GM12878 (cell line): ENCODE results near the gene MEGF6. TPM values are rescaled to one million over a fixed set of nuclear protein-coding genes. Genes with fewer than 3 reads are reported as not detected.

Experiments
- ATAC-seq: fragments of 200-7000 bp; cut with Tn5 transposase; 3 replicates; pipeline ENCODE4 v1.9.1; 2020; ENCODE audit warnings: mild to moderate bottlenecking, moderate library complexity
- BruUV-seq: library from RNA; stranded (reverse); fragments of 400-500 nt; replicated peaks from 2 replicates; lab custom pipeline; 2021; lab: Mats Ljungman, UMichigan
- CTCF ChIA-PET: fragments of 300-600 bp; sonication (Branson Sonifier 250); formaldehyde crosslinking; extraction: SDS; loops from one replicate; lab custom pipeline; 2021; ENCODE audit warnings: inconsistent platforms; lab: Yijun Ruan, JAX
- POLR2A ChIA-PET: fragments of 350-600 bp; formaldehyde crosslinking; extraction: SDS; loops from one replicate; lab custom pipeline; 2021; ENCODE audit warnings: inconsistent platforms; lab: Charles Lee
- RAD21 ChIA-PET: fragments of 300-600 bp; sonication (Branson Sonifier 250); formaldehyde crosslinking; loops from one replicate; lab custom pipeline; 2023; ENCODE audit warnings: antibody characterized with exemption; ENCODE audit not compliant: unreplicated experiment; lab: Charles Lee
- SMC1A ChIA-PET: fragments of 300-600 bp; sonication (Branson Sonifier 250); formaldehyde crosslinking; loops from one replicate; lab custom pipeline; 2023; ENCODE audit not compliant: unreplicated experiment, uncharacterized antibody; lab: Charles Lee
- DNase-seq: peaks from one replicate; pipeline ENCODE4 v3.0.0-alpha.2; 2011; ENCODE audit warnings: low read depth, low spot score
- FAIRE-seq: peaks from 3 replicates; lab custom pipeline; 2011; peaks lifted over from hg19 to GRCh38; lab: Jason Lieb, UNC
- H2AFZ ChIP-seq: 2 replicates; pipeline ENCODE4 v1.6.0; 2011; ENCODE audit warnings: low read depth, low read length, control low read depth; ENCODE audit not compliant: control insufficient read depth
- H3K27ac ChIP-seq: 2 replicates; pipeline ENCODE4 v1.5.1; 2011; ENCODE audit warnings: control low read depth; ENCODE audit not compliant: control insufficient read depth, insufficient read depth
- H3K27me3 ChIP-seq, 2 experiments: replicated peaks in 1 of 2; 2 replicates each; pipeline versions ENCODE4 v1.6.0 to v1.6.1; 2011; ENCODE audit warnings: low read length in 1 of 2; ENCODE audit not compliant: control insufficient read depth in 2 of 2, insufficient read depth in 2 of 2
- H3K36me3 ChIP-seq, 2 experiments: 2 replicates each; pipeline ENCODE4 v1.5.1; 2011; ENCODE audit warnings: low read length in 1 of 2; ENCODE audit not compliant: control insufficient read depth in 2 of 2, insufficient read depth in 2 of 2
- H3K4me1 ChIP-seq: 2 replicates; pipeline ENCODE4 v1.6.1; 2011; ENCODE audit warnings: mild to moderate bottlenecking, low read length, moderate library complexity, mixed read lengths; ENCODE audit not compliant: control insufficient read depth, insufficient read depth
- H3K4me2 ChIP-seq: 2 replicates; pipeline ENCODE4 v1.6.0; 2011; ENCODE audit warnings: control low read depth; ENCODE audit not compliant: control insufficient read depth, insufficient read depth
- H3K4me3 ChIP-seq: fragments of 200-600 bp; sonication (generic); 2 replicates; pipeline ENCODE4 v1.5.1; 2016
- H3K79me2 ChIP-seq: 2 replicates; pipeline ENCODE4 v1.6.0; 2011; ENCODE audit warnings: low read length; ENCODE audit not compliant: control insufficient read depth, insufficient read depth
- H3K9ac ChIP-seq: 2 replicates; pipeline ENCODE4 v1.8.0; 2011; ENCODE audit warnings: low read length, control low read depth, mixed read lengths; ENCODE audit not compliant: control insufficient read depth, insufficient read depth
- H3K9me3 ChIP-seq: replicated peaks from 3 replicates; pipeline ENCODE4 v1.5.1; 2011; ENCODE audit warnings: mild to moderate bottlenecking, low read length; ENCODE audit not compliant: control insufficient read depth, insufficient read depth
- H4K20me1 ChIP-seq: 2 replicates; pipeline ENCODE4 v1.6.0; 2011; ENCODE audit not compliant: control insufficient read depth, insufficient read depth
- FOXK2 ChIP-seq: fragments of 450-650 bp; IDR thresholded peaks from 2 replicates; pipeline ENCODE4 v1.6.1; 2017; ENCODE audit warnings: mild to moderate bottlenecking, moderate library complexity
- JUND ChIP-seq: IDR thresholded peaks from 2 replicates; pipeline ENCODE4 v1.6.1; 2012; ENCODE audit warnings: low read depth, mild to moderate bottlenecking, low read length, improper control_type of control experiment, moderate library complexity
- NRF1 ChIP-seq: conservative IDR thresholded peaks from 2 replicates; pipeline ENCODE4 v1.6.1; 2011; ENCODE audit warnings: mild to moderate bottlenecking, low read depth, low read length, improper control_type of control experiment
- TCF12 ChIP-seq: IDR thresholded peaks from 2 replicates; pipeline ENCODE4 v1.6.1; 2011; ENCODE audit warnings: low read depth, mild to moderate bottlenecking, low read length
- WGBS: methylation state at CpG from one replicate; pipeline ENCODE4 v1.1.6; 2016; ENCODE audit warnings: low lambda C conversion rate; ENCODE audit not compliant: insufficient replicate concordance, insufficient coverage; ENCODE audit errors: missing lambda C conversion rate; 5-methylcytosine and 5-hydroxymethylcytosine counted together
- in situ Hi-C: fragments of 300-500 bp; cut with MboI; formaldehyde crosslinking; loops from 9 replicates; pipeline ENCODE4 v1.14.3; 2018; ENCODE audit warnings: mixed read lengths
- intact Hi-C: fragments of 100-400 bp; cut with micrococcal nuclease; formaldehyde crosslinking; loops from one replicate; pipeline ENCODE4 v1.14.2; 2022; ENCODE audit not compliant: unreplicated experiment
- polyA plus RNA-seq, 11 experiments: library from polyadenylated mRNA; depleted of rRNA in 4 of 11; unstranded in 6 of 11; stranded (reverse) in 5 of 11; fragments of >200 nt; fragmentation: Nextera tagmentation in 4 of 11; fragmentation: Illumina TruSeq in 1 of 11; extraction: Ambion mirVana in 4 of 11; extraction: Trizol in 1 of 11; gene quantifications; 1 replicate in 1 of 11; 2 replicates in 10 of 11; pipeline versions ENCODE4 v1.2.1 to v1.2.3, GENCODE V29; 2011 to 2016; ENCODE audit warnings: inconsistent platforms in 2 of 11, missing spikeins in 2 of 11, low read depth in 1 of 11
- total RNA-seq, 4 experiments: library from RNA; depleted of rRNA in 3 of 4; stranded (reverse); fragments of >200 nt in 3 of 4; fragmentation: Illumina TruSeq in 1 of 4; extraction: Trizol in 1 of 4; gene quantifications; 2 replicates each; pipeline versions ENCODE4 v1.2.1 to v1.2.3, GENCODE V29; 2013 to 2021
- TF ChIP-seq, protein P1 (sequence below): fragments of 450-650 bp; formaldehyde crosslinking; IDR thresholded peaks from 2 replicates; pipeline ENCODE4 v1.5.0; 2022; ENCODE audit warnings: mild to moderate bottlenecking, missing genetic modification characterization
- TF ChIP-seq, protein P2 (sequence below): IDR thresholded peaks from 2 replicates; pipeline ENCODE4 v1.6.1; 2011; ENCODE audit warnings: low read depth, low read length, improper control_type of control experiment, borderline replicate concordance

The MEGF6 gene
- total and polyA plus RNA-seq, 10 of the 15 experiments (the other 5 are each of a cell fraction or from before 2014, with no cell fraction given): 0.03 to 0.41 TPM; not detected in 8

DNA sequence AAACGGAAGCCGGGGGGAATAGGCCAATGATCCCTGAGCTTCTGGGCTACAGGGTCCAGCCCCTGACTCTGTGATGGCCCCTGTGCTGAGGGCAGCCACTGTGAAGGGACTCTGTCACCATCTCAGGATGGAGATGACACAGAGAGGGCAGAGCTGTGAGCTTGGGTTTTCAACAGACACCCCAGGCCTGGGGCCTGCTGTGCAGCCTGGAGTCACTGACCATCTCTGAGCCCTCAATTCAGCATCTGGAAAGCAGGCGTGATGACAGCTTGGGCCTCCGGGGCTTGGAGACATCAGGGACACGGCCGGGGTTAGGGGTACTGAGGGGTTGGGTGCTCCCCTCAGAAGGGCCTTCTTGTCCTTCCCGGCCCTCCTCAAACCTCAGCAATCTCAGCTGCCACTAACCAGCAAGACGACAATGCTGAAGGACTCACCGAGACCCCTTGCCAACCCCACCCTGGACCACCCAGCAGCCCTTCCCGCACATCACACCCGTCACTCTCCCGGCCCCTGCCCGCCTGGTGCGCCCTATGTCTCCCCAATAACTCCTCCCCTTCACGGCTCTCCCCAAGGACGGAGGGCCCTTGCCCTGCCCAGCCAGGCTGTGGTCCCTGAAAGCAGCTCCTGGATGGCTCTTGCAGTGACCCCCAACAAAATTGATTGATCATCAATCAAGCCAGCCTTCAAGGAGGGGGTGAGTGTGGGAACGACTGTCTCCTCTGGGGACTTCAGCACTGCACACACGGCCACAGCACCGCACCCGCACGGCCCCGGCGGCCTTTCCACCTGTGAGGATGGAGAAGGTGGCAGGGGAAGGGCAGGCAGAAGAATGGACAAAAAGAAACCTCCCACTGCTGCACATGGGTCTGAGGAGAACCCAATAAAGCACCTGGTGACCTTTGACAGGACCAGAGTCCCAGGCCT is 4.3 kb downstream of the MEGF6 start:
- FAIRE-seq (no peak), DNase-seq (no peak), ATAC-seq (no peak)
- in situ Hi-C loops: no loop called here
- no peak overlapping the region for H2AFZ ChIP-seq
- H3K4me1 ChIP-seq: no peaks in the 10 kb centered on the region
- peaks cover 2 to 8% of the 10 kb centered on the region in 2 experiments; a peak in 3 of 4 replicates for H3K27me3 ChIP-seq
- H3K36me3 ChIP-seq: no peaks in the 10 kb centered on the region
- H3K4me3 ChIP-seq: no peak overlapping the region
- no peak overlapping the region for H3K4me2 ChIP-seq
- ChIA-PET POLR2A (no interaction called here), CTCF (interaction anchor here (0.8 to 1.0 kb wide), 2 partner anchors 8 to 12 kb away, joined by 3 read pairs; no protein-coding TSS in a partner anchor), SMC1A (no interaction called here), RAD21 (no interaction called here)
- H3K27ac ChIP-seq: no peak overlapping the region
- H3K9ac ChIP-seq: no peak overlapping the region
- no peaks in the 10 kb centered on the region for H3K79me2 ChIP-seq
- no peaks in the 10 kb centered on the region for H3K9me3 ChIP-seq
- no TSS peak for BruUV-seq
- TF ChIP-seq, protein P1, sequence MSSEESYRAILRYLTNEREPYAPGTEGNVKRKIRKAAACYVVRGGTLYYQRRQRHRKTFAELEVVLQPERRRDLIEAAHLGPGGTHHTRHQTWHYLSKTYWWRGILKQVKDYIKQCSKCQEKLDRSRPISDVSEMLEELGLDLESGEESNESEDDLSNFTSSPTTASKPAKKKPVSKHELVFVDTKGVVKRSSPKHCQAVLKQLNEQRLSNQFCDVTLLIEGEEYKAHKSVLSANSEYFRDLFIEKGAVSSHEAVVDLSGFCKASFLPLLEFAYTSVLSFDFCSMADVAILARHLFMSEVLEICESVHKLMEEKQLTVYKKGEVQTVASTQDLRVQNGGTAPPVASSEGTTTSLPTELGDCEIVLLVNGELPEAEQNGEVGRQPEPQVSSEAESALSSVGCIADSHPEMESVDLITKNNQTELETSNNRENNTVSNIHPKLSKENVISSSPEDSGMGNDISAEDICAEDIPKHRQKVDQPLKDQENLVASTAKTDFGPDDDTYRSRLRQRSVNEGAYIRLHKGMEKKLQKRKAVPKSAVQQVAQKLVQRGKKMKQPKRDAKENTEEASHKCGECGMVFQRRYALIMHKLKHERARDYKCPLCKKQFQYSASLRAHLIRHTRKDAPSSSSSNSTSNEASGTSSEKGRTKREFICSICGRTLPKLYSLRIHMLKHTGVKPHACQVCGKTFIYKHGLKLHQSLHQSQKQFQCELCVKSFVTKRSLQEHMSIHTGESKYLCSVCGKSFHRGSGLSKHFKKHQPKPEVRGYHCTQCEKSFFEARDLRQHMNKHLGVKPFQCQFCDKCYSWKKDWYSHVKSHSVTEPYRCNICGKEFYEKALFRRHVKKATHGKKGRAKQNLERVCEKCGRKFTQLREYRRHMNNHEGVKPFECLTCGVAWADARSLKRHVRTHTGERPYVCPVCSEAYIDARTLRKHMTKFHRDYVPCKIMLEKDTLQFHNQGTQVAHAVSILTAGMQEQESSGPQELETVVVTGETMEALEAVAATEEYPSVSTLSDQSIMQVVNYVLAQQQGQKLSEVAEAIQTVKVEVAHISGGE (CRISPR knock-in tag): no peak
- TF ChIP-seq NRF1 (no peak), JUND (no peak), FOXK2 (no peak), TCF12 (no peak)
- TF ChIP-seq, protein P2, sequence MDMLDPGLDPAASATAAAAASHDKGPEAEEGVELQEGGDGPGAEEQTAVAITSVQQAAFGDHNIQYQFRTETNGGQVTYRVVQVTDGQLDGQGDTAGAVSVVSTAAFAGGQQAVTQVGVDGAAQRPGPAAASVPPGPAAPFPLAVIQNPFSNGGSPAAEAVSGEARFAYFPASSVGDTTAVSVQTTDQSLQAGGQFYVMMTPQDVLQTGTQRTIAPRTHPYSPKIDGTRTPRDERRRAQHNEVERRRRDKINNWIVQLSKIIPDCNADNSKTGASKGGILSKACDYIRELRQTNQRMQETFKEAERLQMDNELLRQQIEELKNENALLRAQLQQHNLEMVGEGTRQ: no peak
- WGBS: 48% methylated on average over 21 of the region's 23 CpGs
- H4K20me1 ChIP-seq: no peaks in the 10 kb centered on the region
- intact Hi-C loops: no loop called here
